HEK293 (cell line): ENCODE data around the gene RNF166.

ENCODE experiments used
- CTCF ChIA-PET: fragments of 350-600 bp; formaldehyde crosslinking; extraction: SDS; loops from one replicate; lab custom pipeline; 2021; ENCODE audit warnings: antibody characterized with exemption; lab: Yijun Ruan, JAX
- POLR2A ChIA-PET: fragments of 300-600 bp; formaldehyde crosslinking; extraction: SDS; loops from one replicate; lab custom pipeline; 2020; ENCODE audit warnings: antibody characterized with exemption, inconsistent platforms; lab: Yijun Ruan, JAX
- H3K27ac ChIP-seq: fragments of 200-500 bp; sonication (Bioruptor generic); 2 replicates; pipeline ENCODE4 v1.5.1; 2014; ENCODE audit warnings: low read depth, low read length, control low read depth, inconsistent platforms; ENCODE audit errors: extremely low read depth
- H3K36me3 ChIP-seq, 2 experiments: fragments of 200-500 bp in 1 of 2; sonication (Bioruptor generic) in 1 of 2; 1 replicate in 1 of 2; 2 replicates in 1 of 2; pipeline ENCODE4 v1.5.1; 2014 to 2017; ENCODE audit warnings: inconsistent platforms in 2 of 2, low read length in 2 of 2; ENCODE audit not compliant: control insufficient read depth in 2 of 2, insufficient read depth in 1 of 2
- H3K4me1 ChIP-seq: fragments of 200-500 bp; sonication (Bioruptor generic); 2 replicates; pipeline ENCODE4 v1.5.1; 2014; ENCODE audit warnings: mild to moderate bottlenecking, low read length, inconsistent platforms; ENCODE audit not compliant: control insufficient read depth, insufficient read depth
- H3K4me3 ChIP-seq: 2 replicates; pipeline ENCODE4 v1.5.1; 2011; ENCODE audit warnings: low read depth, mild to moderate bottlenecking, control low read depth, low read length, moderate library complexity
- H3K9me3 ChIP-seq: fragments of 200-500 bp; sonication (Bioruptor generic); 2 replicates; pipeline ENCODE4 v1.5.1; 2014; ENCODE audit warnings: low read depth, low read length, inconsistent platforms; ENCODE audit not compliant: control insufficient read depth, insufficient read depth
- GLI2 ChIP-seq: fragments of 450-650 bp; formaldehyde crosslinking; IDR thresholded peaks from 2 replicates; pipeline ENCODE4; 2017; ENCODE audit warnings: missing biosample characterization, missing genetic modification characterization, low read depth, borderline replicate concordance
- GLIS1 ChIP-seq: fragments of 450-650 bp; formaldehyde crosslinking; IDR thresholded peaks from 2 replicates; pipeline ENCODE4 v1.5.1; 2016; ENCODE audit warnings: missing biosample characterization, missing genetic modification characterization
- GLIS2 ChIP-seq: fragments of 450-650 bp; formaldehyde crosslinking; IDR thresholded peaks from 2 replicates; pipeline ENCODE4 v1.5.1; 2016; ENCODE audit warnings: missing biosample characterization, missing genetic modification characterization
- SCRT2 ChIP-seq: fragments of 450-650 bp; formaldehyde crosslinking; IDR thresholded peaks from 2 replicates; pipeline ENCODE4 v1.5.1; 2016; ENCODE audit warnings: missing biosample characterization, missing genetic modification characterization
- SP2 ChIP-seq: fragments of 450-650 bp; formaldehyde crosslinking; IDR thresholded peaks from 2 replicates; pipeline ENCODE4 v1.5.1; 2016; ENCODE audit warnings: missing biosample characterization, missing genetic modification characterization
- ZBTB8A ChIP-seq: fragments of 450-650 bp; formaldehyde crosslinking; IDR thresholded peaks from 2 replicates; pipeline ENCODE4 v1.5.1; 2016; ENCODE audit warnings: missing biosample characterization, missing genetic modification characterization
- ZIC2 ChIP-seq: fragments of 450-650 bp; formaldehyde crosslinking; IDR thresholded peaks from 2 replicates; pipeline ENCODE4 v1.5.1; 2016; ENCODE audit warnings: missing biosample characterization, missing genetic modification characterization
- ZNF138 ChIP-seq: fragments of 450-650 bp; formaldehyde crosslinking; IDR thresholded peaks from 2 replicates; pipeline ENCODE4 v1.5.1; 2016; ENCODE audit warnings: missing biosample characterization, missing genetic modification characterization, borderline replicate concordance
- ZNF202 ChIP-seq: fragments of 450-650 bp; formaldehyde crosslinking; IDR thresholded peaks from 2 replicates; pipeline ENCODE4 v1.5.1; 2016; ENCODE audit warnings: missing biosample characterization, missing genetic modification characterization, borderline replicate concordance
- ZNF23 ChIP-seq: fragments of 450-650 bp; formaldehyde crosslinking; IDR thresholded peaks from 2 replicates; pipeline ENCODE4 v1.5.1; 2016; ENCODE audit warnings: missing biosample characterization, missing genetic modification characterization, borderline replicate concordance
- ZNF341 ChIP-seq: fragments of 450-650 bp; formaldehyde crosslinking; IDR thresholded peaks from 2 replicates; pipeline ENCODE4; 2016; ENCODE audit warnings: low read depth, missing biosample characterization, missing genetic modification characterization
- ZNF37A ChIP-seq: fragments of 450-650 bp; IDR thresholded peaks from 2 replicates; pipeline ENCODE4 v1.5.1; 2018; ENCODE audit warnings: missing biosample characterization, missing genetic modification characterization
- ZNF473 ChIP-seq: fragments of 450-650 bp; formaldehyde crosslinking; IDR thresholded peaks from 2 replicates; pipeline ENCODE4 v1.5.1; 2017; ENCODE audit warnings: missing biosample characterization, missing genetic modification characterization
- ZNF623 ChIP-seq: fragments of 450-650 bp; formaldehyde crosslinking; IDR thresholded peaks from 2 replicates; pipeline ENCODE4 v1.5.1; 2016; ENCODE audit warnings: missing biosample characterization, missing genetic modification characterization
- ZNF670 ChIP-seq: fragments of 450-650 bp; formaldehyde crosslinking; IDR thresholded peaks from 2 replicates; pipeline ENCODE4 v1.5.1; 2016; ENCODE audit warnings: missing biosample characterization, missing genetic modification characterization, low read depth
- ZNF776 ChIP-seq: fragments of 450-650 bp; formaldehyde crosslinking; IDR thresholded peaks from 2 replicates; pipeline ENCODE4 v1.5.0; 2017; ENCODE audit warnings: missing biosample characterization, missing genetic modification characterization, borderline replicate concordance
- TF ChIP-seq, protein P1 (sequence below): fragments of 450-650 bp; formaldehyde crosslinking; IDR thresholded peaks from 2 replicates; pipeline ENCODE4 v1.5.1; 2016; ENCODE audit warnings: missing biosample characterization, missing genetic modification characterization
- TF ChIP-seq, protein P2 (sequence below): fragments of 450-650 bp; formaldehyde crosslinking; IDR thresholded peaks from 2 replicates; pipeline ENCODE4 v1.5.1; 2016; ENCODE audit warnings: missing biosample characterization, missing genetic modification characterization
- TF ChIP-seq, protein P3 (sequence below): fragments of 450-650 bp; formaldehyde crosslinking; IDR thresholded peaks from 2 replicates; pipeline ENCODE4 v1.5.1; 2016; ENCODE audit warnings: missing biosample characterization, missing genetic modification characterization
- TF ChIP-seq, protein P4 (sequence below): fragments of 450-650 bp; formaldehyde crosslinking; IDR thresholded peaks from 2 replicates; pipeline ENCODE4 v1.5.1; 2016; ENCODE audit warnings: missing biosample characterization, missing genetic modification characterization
- TF ChIP-seq, protein P5 (sequence below): fragments of 450-650 bp; formaldehyde crosslinking; IDR thresholded peaks from 2 replicates; pipeline ENCODE4 v1.5.1; 2016; ENCODE audit warnings: missing biosample characterization, missing genetic modification characterization, borderline replicate concordance

RNF166 gene

DNA sequence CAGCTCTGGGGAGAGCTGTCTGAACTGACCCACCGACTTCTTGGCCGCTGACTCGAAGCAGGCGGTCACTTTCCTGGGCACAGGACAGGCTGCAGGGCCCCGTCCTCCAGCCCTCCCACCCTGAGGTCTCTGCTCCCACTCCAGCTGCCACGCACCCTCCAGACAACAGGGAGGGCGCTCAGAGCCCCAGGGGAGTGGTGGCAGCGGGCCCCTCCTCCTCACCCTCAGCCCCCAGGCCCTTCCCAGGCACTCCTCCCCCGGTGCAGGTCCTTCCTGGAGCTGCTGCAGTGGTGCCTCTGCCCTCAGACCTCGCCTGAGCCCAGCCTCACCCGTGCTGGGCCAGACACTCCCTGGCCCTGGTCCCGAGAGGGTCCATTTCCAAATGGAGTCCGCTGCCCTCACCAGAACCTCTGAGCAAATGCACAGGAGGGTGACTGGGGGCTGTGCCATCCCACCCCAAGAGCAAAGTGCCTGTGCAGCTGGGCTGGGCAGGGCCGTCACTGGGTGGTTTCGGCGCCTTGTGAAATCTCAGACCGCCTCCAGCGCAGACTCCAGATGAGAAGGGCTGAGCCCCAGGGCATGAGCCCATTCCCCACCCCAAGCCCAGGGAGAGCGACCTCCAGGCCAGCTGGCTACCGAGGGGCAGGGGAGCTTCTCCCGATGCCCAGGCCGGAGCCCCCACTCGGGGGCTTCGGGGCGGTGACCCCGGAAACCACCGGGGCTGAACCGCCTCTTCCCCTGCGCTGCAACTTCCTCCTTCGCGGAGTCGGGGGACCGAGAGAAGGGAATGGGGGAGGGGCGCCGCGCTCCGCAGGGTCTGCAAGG is 56.1 kb downstream of the RNF166 start (continued):
- TF ChIP-seq SP2: peak; percentile 42
- TF ChIP-seq ZBTB8A: no peak; the same call in 1 of the 2 replicates
- TF ChIP-seq ZNF776: no peak
- no peak for TF ChIP-seq ZNF37A (tag by site-specific recombination)
- no peak for TF ChIP-seq ZNF670 (tag by site-specific recombination)
- no peak for TF ChIP-seq SCRT2 (tag by site-specific recombination)
- TF ChIP-seq ZNF23 (tag by site-specific recombination): no peak
- TF ChIP-seq, protein P1, sequence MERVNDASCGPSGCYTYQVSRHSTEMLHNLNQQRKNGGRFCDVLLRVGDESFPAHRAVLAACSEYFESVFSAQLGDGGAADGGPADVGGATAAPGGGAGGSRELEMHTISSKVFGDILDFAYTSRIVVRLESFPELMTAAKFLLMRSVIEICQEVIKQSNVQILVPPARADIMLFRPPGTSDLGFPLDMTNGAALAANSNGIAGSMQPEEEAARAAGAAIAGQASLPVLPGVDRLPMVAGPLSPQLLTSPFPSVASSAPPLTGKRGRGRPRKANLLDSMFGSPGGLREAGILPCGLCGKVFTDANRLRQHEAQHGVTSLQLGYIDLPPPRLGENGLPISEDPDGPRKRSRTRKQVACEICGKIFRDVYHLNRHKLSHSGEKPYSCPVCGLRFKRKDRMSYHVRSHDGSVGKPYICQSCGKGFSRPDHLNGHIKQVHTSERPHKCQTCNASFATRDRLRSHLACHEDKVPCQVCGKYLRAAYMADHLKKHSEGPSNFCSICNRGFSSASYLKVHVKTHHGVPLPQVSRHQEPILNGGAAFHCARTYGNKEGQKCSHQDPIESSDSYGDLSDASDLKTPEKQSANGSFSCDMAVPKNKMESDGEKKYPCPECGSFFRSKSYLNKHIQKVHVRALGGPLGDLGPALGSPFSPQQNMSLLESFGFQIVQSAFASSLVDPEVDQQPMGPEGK (tag by site-specific recombination): peak; percentile 48
- TF ChIP-seq, protein P2, sequence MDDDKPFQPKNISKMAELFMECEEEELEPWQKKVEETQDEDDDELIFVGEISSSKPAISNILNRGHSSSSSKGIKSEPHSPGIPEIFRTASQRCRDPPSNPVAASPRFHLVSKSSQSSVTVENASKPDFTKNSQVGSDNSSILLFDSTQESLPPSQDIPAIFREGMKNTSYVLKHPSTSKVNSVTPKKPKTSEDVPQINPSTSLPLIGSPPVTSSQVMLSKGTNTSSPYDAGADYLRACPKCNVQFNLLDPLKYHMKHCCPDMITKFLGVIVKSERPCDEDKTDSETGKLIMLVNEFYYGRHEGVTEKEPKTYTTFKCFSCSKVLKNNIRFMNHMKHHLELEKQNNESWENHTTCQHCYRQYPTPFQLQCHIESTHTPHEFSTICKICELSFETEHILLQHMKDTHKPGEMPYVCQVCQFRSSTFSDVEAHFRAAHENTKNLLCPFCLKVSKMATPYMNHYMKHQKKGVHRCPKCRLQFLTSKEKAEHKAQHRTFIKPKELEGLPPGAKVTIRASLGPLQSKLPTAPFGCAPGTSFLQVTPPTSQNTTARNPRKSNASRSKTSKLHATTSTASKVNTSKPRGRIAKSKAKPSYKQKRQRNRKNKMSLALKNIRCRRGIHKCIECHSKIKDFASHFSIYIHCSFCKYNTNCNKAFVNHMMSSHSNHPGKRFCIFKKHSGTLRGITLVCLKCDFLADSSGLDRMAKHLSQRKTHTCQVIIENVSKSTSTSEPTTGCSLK (tag by site-specific recombination): no peak
- peak; percentile 49; the same call in 1 of the 2 replicates for TF ChIP-seq GLIS2 (tag by site-specific recombination)
- TF ChIP-seq GLI2 (tag by site-specific recombination): no peak
- TF ChIP-seq, protein P3, sequence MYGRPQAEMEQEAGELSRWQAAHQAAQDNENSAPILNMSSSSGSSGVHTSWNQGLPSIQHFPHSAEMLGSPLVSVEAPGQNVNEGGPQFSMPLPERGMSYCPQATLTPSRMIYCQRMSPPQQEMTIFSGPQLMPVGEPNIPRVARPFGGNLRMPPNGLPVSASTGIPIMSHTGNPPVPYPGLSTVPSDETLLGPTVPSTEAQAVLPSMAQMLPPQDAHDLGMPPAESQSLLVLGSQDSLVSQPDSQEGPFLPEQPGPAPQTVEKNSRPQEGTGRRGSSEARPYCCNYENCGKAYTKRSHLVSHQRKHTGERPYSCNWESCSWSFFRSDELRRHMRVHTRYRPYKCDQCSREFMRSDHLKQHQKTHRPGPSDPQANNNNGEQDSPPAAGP: peak; percentile 61; the same call in 1 of the 2 replicates
- TF ChIP-seq ZNF138 (tag by site-specific recombination): no peak
- TF ChIP-seq, protein P4, sequence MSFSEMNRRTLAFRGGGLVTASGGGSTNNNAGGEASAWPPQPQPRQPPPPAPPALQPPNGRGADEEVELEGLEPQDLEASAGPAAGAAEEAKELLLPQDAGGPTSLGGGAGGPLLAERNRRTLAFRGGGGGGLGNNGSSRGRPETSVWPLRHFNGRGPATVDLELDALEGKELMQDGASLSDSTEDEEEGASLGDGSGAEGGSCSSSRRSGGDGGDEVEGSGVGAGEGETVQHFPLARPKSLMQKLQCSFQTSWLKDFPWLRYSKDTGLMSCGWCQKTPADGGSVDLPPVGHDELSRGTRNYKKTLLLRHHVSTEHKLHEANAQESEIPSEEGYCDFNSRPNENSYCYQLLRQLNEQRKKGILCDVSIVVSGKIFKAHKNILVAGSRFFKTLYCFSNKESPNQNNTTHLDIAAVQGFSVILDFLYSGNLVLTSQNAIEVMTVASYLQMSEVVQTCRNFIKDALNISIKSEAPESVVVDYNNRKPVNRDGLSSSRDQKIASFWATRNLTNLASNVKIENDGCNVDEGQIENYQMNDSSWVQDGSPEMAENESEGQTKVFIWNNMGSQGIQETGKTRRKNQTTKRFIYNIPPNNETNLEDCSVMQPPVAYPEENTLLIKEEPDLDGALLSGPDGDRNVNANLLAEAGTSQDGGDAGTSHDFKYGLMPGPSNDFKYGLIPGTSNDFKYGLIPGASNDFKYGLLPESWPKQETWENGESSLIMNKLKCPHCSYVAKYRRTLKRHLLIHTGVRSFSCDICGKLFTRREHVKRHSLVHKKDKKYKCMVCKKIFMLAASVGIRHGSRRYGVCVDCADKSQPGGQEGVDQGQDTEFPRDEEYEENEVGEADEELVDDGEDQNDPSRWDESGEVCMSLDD: peak; percentile 27; the same call in 1 of the 2 replicates
- TF ChIP-seq ZNF341 (tag by site-specific recombination): peak; percentile 93

DNA sequence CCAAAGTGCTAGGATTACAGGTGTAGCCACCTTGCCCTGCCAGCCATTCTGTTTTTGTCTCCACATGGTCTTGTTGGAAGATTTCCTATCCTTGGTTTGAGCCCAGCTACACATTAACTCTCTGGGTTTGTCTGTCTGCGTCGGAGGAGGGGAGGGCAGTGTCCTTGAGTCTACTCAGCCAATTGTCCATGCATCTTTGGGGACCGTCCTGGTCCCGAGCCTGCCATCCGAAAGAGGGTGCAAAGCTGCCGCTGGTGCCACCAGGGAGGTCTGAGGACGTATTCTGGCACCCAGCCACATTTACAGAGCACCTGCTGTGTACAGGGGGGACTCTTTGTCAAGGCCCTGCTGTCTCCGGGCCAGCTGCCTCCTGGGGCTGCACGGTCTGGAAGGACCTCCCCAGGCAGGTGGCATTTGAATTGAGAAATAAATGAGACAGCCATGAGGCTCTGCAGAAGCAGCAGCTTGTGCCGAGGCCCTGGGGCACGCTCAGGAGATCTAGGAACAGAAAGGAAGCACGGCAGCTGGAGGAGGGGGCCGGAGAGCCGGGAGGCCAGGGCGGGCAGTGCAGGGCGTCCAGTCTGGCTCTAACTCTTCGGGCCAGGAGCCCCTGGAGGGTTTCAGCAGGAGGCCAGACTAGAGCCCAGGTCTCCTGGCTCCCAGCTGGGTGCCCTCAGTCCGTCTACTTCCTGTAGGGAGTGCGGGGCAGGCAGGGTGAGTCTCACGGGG is 56.8 kb downstream of the RNF166 start:
- ChIA-PET CTCF (interaction anchor here (0.9 to 1.0 kb wide), 2 partner anchors 12 kb away, joined by 4 to 5 read pairs; no protein-coding TSS in a partner anchor), POLR2A (interaction anchor here (1.1 to 1.7 kb wide), 2 partner anchors 11 to 14 kb away, joined by 4 to 5 read pairs; partner anchors contain the start of genes IL17C and MVD)
- peak; percentile 74 for TF ChIP-seq ZIC2
- peak; percentile 77 for TF ChIP-seq ZNF623 (tag by site-specific recombination)
- TF ChIP-seq ZNF202 (tag by site-specific recombination): no peak
- peak; percentile 86 for TF ChIP-seq GLIS1 (tag by site-specific recombination)
- TF ChIP-seq, protein P5, sequence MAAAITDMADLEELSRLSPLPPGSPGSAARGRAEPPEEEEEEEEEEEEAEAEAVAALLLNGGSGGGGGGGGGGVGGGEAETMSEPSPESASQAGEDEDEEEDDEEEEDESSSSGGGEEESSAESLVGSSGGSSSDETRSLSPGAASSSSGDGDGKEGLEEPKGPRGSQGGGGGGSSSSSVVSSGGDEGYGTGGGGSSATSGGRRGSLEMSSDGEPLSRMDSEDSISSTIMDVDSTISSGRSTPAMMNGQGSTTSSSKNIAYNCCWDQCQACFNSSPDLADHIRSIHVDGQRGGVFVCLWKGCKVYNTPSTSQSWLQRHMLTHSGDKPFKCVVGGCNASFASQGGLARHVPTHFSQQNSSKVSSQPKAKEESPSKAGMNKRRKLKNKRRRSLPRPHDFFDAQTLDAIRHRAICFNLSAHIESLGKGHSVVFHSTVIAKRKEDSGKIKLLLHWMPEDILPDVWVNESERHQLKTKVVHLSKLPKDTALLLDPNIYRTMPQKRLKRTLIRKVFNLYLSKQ (tag by site-specific recombination): no peak
- no peak for TF ChIP-seq ZNF473 (tag by site-specific recombination)
- no peak overlapping the region for H3K4me3 ChIP-seq
- peaks cover 7% of the 10 kb centered on the region; the same call in 1 of the 2 replicates for H3K4me1 ChIP-seq
- H3K36me3 ChIP-seq: peaks cover 0 to 17% of the 10 kb centered on the region in 2 experiments; a peak in 2 of 3 replicates
- H3K27ac ChIP-seq: peak overlapping the region; percentile 73; the same call in 1 of the 2 replicates
- H3K9me3 ChIP-seq: no peaks in the 10 kb centered on the region
